ENCODE measurements around the gene POLA1. TPM values are rescaled to one million over a fixed set of nuclear protein-coding genes. Genes with fewer than 3 reads are reported as not detected.

Gene POLA1
- polyA plus RNA-seq, 1 donor from 2014 or later: 5.8 TPM

DNA sequence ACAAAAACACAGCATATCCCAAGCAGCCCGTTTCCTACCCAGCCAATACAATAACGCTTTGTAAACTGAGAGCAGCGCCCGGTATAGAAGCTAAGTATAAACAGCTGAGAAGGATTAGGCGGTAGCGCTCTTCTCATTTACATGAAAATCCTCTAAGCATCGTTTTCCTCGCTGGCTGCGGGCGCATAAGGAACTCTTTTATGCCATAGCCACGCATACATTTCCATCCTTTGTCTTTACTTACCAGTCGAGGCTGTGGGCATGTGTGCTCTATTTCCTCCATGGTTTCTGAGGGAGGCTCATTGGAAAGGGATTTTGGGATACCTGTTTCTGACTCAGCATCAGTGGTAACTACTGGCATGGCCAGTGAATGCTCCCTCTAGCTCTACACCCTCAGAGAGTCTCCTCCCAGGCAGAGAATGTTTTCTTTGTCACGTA lies 47.0 kb upstream of the POLA1 start:
- H3K36me3 ChIP-seq (ENCODE audit: insufficient read depth, low read length): no peaks in the 10 kb centered on the region
- peak overlapping the region; percentile 51 for H3K27ac ChIP-seq (ENCODE audit: low read length)
- H3K9me2 ChIP-seq (ENCODE audit: insufficient read depth, low read length): no peaks in the 10 kb centered on the region
- H3K9me3 ChIP-seq (ENCODE audit: low read length): no peaks in the 10 kb centered on the region
- no peaks in the 10 kb centered on the region for H4K20me1 ChIP-seq (ENCODE audit: insufficient read depth)
- H3K4me2 ChIP-seq (ENCODE audit: low read length): peak overlapping the region; percentile 35
- peak overlapping the region; percentile 56 for H3K9ac ChIP-seq (ENCODE audit: low read length)
- H3K4me3 ChIP-seq (ENCODE audit: low read length): peak overlapping the region; percentile 62
- H2AFZ ChIP-seq (ENCODE audit: low read depth, low read length): peak overlapping the region; percentile 27
- no peaks in the 10 kb centered on the region for H3F3A ChIP-seq (ENCODE audit: insufficient read depth, low read length, poor library complexity, severe bottlenecking)
- no peaks in the 10 kb centered on the region for H3K79me2 ChIP-seq (replicated peaks; ENCODE audit: insufficient read depth, low read length)
- TF ChIP-seq SMC3 (conservative IDR thresholded peaks at IDR 0.05; ENCODE audit: poor library complexity) (no peak), EP300 (conservative IDR thresholded peaks at IDR 0.05; ENCODE audit: poor library complexity, severe bottlenecking) (no peak), RAD21 (conservative IDR thresholded peaks at IDR 0.05) (no peak), EZH2 (IDR thresholded peaks at IDR 0.05; ENCODE audit: borderline replicate concordance, insufficient read depth, low read length, poor library complexity, severe bottlenecking) (no peak), MXI1 (conservative IDR thresholded peaks at IDR 0.05; ENCODE audit: poor library complexity, severe bottlenecking) (no peak), TAF1 (IDR thresholded peaks at IDR 0.05; ENCODE audit: low read depth) (no peak), POLR2AphosphoS5 (IDR thresholded peaks at IDR 0.05) (no peak)
- TF ChIP-seq, protein P1, sequence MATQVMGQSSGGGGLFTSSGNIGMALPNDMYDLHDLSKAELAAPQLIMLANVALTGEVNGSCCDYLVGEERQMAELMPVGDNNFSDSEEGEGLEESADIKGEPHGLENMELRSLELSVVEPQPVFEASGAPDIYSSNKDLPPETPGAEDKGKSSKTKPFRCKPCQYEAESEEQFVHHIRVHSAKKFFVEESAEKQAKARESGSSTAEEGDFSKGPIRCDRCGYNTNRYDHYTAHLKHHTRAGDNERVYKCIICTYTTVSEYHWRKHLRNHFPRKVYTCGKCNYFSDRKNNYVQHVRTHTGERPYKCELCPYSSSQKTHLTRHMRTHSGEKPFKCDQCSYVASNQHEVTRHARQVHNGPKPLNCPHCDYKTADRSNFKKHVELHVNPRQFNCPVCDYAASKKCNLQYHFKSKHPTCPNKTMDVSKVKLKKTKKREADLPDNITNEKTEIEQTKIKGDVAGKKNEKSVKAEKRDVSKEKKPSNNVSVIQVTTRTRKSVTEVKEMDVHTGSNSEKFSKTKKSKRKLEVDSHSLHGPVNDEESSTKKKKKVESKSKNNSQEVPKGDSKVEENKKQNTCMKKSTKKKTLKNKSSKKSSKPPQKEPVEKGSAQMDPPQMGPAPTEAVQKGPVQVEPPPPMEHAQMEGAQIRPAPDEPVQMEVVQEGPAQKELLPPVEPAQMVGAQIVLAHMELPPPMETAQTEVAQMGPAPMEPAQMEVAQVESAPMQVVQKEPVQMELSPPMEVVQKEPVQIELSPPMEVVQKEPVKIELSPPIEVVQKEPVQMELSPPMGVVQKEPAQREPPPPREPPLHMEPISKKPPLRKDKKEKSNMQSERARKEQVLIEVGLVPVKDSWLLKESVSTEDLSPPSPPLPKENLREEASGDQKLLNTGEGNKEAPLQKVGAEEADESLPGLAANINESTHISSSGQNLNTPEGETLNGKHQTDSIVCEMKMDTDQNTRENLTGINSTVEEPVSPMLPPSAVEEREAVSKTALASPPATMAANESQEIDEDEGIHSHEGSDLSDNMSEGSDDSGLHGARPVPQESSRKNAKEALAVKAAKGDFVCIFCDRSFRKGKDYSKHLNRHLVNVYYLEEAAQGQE (IDR thresholded peaks at IDR 0.05; ENCODE audit: borderline replicate concordance): no peak
- TF ChIP-seq, protein P2, sequence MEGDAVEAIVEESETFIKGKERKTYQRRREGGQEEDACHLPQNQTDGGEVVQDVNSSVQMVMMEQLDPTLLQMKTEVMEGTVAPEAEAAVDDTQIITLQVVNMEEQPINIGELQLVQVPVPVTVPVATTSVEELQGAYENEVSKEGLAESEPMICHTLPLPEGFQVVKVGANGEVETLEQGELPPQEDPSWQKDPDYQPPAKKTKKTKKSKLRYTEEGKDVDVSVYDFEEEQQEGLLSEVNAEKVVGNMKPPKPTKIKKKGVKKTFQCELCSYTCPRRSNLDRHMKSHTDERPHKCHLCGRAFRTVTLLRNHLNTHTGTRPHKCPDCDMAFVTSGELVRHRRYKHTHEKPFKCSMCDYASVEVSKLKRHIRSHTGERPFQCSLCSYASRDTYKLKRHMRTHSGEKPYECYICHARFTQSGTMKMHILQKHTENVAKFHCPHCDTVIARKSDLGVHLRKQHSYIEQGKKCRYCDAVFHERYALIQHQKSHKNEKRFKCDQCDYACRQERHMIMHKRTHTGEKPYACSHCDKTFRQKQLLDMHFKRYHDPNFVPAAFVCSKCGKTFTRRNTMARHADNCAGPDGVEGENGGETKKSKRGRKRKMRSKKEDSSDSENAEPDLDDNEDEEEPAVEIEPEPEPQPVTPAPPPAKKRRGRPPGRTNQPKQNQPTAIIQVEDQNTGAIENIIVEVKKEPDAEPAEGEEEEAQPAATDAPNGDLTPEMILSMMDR (IDR thresholded peaks at IDR 0.05; ENCODE audit: poor library complexity, severe bottlenecking): no peak
- no peaks in the 10 kb centered on the region for H3K27me3 ChIP-seq (ENCODE audit: insufficient read depth, low read depth, low read length)

DNA sequence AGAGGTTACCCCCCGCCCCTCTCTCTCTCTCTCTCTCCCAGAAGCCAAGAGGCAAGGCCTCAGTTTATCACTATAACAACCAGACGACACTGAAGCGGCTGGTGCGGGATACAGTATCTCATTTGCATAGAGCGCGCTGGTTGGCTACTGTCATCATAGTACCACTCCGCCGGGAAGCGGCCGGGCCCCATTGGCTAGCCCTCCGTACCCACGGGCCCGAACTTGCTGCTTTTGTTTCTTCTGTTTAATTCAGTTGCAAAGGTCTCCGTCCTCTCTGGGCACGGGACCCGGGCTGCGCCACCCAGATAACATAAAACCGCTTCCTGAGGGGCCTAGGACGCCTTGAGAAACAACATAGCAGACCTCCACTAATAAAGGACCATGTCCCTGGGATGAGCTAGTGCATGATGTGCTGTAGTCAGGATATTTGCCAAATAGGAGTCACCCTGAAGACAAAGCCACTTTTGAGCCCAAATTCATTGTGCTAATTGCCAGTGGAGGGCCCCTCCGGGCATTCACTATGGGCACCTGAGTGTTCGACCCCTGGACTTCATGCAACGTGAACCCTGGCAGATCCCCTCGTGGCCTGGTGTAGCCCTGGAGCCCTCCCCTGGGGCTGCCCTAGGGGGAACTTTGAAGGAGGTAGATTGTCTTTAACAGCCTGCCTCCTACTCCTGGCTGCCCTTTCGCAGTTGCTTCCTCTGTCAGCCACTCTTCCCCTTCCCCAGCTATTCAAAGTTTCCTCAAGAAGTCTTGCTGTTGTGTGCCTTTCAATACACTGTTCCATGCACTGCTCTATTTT lies 46.3 kb upstream of the POLA1 start, which contains the start of gene PCYT1B:
Gene PCYT1B, minus strand, starts transcription at position 91 of the 802 bp plus-strand sequence. CDS start 242 bp downstream, outside the sequence.
- Histone ChIP-seq H3K27ac (ENCODE audit: low read length) (peak within 1 kb of the TSS; percentile 51), H3K36me3 (ENCODE audit: insufficient read depth, low read length) (no peaks in the 10 kb centered on the region), H3K27me3 (ENCODE audit: insufficient read depth, low read depth, low read length) (no peaks in the 10 kb centered on the region), H3K9me3 (ENCODE audit: low read length) (no peaks in the 10 kb centered on the region), H3K4me2 (ENCODE audit: low read length) (peak within 1 kb of the TSS; percentile 35), H2AFZ (ENCODE audit: low read depth, low read length) (peak within 1 kb of the TSS; percentile 27), H4K20me1 (ENCODE audit: insufficient read depth) (no peaks in the 10 kb centered on the region), H3K4me3 (ENCODE audit: low read length) (peak within 1 kb of the TSS; percentile 62), H3K9me2 (ENCODE audit: insufficient read depth, low read length) (no peaks in the 10 kb centered on the region), H3F3A (ENCODE audit: insufficient read depth, low read length, poor library complexity, severe bottlenecking) (no peaks in the 10 kb centered on the region), H3K9ac (ENCODE audit: low read length) (peak within 1 kb of the TSS; percentile 56), H3K79me2 (replicated peaks; ENCODE audit: insufficient read depth, low read length) (no peaks in the 10 kb centered on the region)
- no peak for TF ChIP-seq EP300 (conservative IDR thresholded peaks at IDR 0.05; ENCODE audit: poor library complexity, severe bottlenecking)
- TF ChIP-seq, protein P1 (IDR thresholded peaks at IDR 0.05; ENCODE audit: borderline replicate concordance): no peak
- TF ChIP-seq RAD21 (conservative IDR thresholded peaks at IDR 0.05): no peak
- TF ChIP-seq SMC3 (conservative IDR thresholded peaks at IDR 0.05; ENCODE audit: poor library complexity): no peak
- TF ChIP-seq EZH2 (IDR thresholded peaks at IDR 0.05; ENCODE audit: borderline replicate concordance, insufficient read depth, low read length, poor library complexity, severe bottlenecking): no peak
- no peak for TF ChIP-seq POLR2AphosphoS5 (IDR thresholded peaks at IDR 0.05)
- no peak for TF ChIP-seq MXI1 (conservative IDR thresholded peaks at IDR 0.05; ENCODE audit: poor library complexity, severe bottlenecking)
- TF ChIP-seq TAF1 (IDR thresholded peaks at IDR 0.05; ENCODE audit: low read depth): no peak
- TF ChIP-seq, protein P2 (IDR thresholded peaks at IDR 0.05; ENCODE audit: poor library complexity, severe bottlenecking): no peak
